GM19328 (cell line): ENCODE results near the gene SELP.
A peak's percentile ranks its signal among the peaks of the same experiment; 100 is the strongest.
"Not testable (repeated sequence)": the region's sequence is repeated elsewhere in the genome, so short reads cannot be mapped to it uniquely, and the experiment has no call there.

ENCODE experiments used
- ATAC-seq: cut with Tn5 transposase; IDR thresholded peaks from one replicate; pipeline ENCODE4 v1.9.1; 2021; ENCODE audit warnings: mild to moderate bottlenecking, moderate library complexity; ENCODE audit not compliant: unreplicated experiment

The SELP gene

DNA sequence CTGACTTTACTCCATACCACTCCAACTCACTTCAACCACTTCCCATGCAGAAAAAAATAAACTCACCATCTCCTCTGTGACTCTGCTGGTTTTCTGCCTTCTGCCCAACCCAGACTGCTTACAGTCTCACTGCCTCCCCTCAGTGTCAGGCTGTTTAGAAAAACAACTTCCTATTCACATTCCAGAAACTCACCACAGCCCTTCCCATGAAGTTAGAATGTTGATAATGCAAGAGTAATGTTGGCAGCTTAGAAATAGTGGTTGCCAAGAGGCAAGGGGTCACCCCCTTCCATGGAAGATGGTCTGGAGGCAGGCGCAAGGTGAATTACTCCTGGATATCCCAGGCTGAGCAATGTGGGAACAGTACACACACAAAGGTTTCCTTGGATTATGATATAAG lies at the start of gene SELP:
SELP (minus strand) TSS at position 119 of the 400 bp plus-strand sequence; CDS start at position 69, 50 bp downstream.
- no peak for ATAC-seq

DNA sequence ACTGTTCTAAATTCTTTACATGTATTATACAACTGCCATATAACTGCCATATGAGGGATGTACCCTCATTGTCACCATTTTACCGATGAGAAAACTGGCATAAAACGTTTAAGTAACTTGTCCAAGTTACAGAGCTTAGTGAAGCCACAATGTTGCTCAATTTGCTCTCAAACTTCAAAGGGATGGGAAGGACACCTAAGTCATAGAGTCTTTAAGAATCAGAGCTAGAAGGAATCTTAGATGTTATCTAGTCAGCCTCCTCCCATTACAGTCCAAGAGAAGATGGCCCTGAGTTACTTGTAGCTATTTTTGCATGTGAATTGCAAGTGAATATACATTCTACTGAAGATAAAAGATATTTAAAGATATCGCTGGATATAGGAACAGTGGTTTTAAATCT lies 49.8 kb upstream of the SELP start:
- no peak for ATAC-seq

GRCh38 chr1:169676001-169676400 lies 46.1 kb upstream of the SELP start:
- ATAC-seq = no peak

- no peak for ATAC-seq
Measured at GRCh38 chr1:169670836-169671235, 40.9 kb upstream of the SELP start.

GRCh38 chr1:169670244-169670643 lies 40.3 kb upstream of the SELP start:
- ATAC-seq = not testable (repeated sequence)

DNA sequence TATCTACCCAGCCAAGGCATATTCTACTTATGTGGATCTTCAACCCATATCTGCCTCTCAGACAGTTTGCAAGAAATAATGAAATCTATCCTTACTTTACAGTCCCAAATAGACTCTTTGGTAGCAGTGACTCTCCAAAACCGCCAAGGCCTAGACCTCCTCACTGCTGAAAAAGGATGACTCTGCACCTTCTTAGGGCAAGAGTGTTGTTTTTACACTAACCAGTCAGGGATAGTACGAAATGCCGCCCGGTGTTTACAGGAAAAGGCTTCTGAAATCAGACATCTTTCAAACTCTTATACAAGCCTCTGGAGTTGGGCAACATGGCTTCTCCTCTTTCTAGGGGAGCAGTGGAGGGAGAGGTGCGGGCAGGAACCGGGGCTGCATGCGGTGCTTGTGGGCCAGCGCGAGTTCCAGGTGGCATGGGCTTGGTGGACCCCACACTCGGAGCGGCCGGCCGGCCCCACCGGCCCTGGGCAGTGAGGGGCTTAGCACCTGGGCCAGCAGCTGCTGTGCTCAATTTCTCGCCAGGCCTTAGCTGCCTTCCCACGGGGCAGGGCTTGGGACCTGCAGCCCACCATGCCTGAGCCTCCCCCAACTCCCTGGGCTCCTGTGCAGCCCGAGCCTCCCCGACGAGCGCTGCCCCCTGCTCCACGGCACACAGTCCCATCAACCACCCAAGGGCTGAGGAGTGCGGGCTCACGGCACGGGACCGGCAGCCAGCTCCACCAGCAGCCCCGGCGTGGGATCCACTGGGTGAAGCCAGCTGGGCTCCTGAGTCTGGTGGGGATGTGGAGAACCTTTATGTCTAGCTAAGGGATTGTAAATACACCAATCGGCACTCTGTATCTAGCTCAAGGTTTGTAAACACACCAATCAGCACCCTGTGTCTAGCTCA lies 38.0 kb upstream of the SELP start:
- ATAC-seq = not testable (repeated sequence)

- ATAC-seq = peak; percentile 55
Measured at GRCh38 chr1:169667227-169667639, 37.3 kb upstream of the SELP start.

- ATAC-seq = not testable (repeated sequence)
Measured at GRCh38 chr1:169662680-169663079, 32.8 kb upstream of the SELP start.

- not testable (repeated sequence) for ATAC-seq
Measured at GRCh38 chr1:169661066-169661465, 31.1 kb upstream of the SELP start.

DNA sequence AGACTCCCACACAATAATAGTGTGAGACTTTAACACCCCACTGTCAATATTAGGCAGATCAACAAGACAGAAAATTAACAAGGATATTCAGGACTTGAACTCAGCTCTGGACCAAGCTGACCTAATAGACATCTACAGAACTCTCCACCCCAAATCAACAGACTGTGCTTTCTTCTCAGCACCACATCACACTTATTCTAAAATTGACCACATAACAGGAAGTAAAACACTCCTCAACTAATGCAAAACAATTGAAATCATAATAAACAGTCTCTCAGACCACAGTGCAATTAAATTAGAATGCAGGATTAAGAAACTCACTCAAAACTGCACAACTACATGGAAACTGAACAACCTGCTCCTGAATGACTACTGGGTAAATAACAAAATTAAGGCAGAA lies 28.9 kb upstream of the SELP start:
- not testable (repeated sequence) for ATAC-seq

- no peak for ATAC-seq
Measured at GRCh38 chr1:169653873-169654272, 23.9 kb upstream of the SELP start.

DNA sequence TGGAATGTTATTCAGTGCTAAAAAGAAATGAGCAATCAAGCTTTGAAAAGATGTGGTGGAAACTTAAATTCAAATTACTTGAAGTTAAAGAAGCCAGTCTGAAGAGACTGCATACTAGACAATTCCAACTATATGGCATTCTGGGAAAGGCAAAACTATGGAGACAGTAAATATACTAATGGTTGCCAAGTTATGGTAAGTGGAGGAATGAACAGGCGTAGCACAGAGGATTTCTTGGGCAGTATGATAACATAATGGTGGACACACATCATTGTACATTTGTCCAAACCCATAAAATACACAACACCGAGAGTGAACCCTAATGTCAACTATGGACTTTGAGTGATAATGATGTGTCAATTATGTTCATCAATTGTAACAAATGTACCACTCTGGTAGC lies 21.1 kb upstream of the SELP start:
- ATAC-seq = no peak

DNA sequence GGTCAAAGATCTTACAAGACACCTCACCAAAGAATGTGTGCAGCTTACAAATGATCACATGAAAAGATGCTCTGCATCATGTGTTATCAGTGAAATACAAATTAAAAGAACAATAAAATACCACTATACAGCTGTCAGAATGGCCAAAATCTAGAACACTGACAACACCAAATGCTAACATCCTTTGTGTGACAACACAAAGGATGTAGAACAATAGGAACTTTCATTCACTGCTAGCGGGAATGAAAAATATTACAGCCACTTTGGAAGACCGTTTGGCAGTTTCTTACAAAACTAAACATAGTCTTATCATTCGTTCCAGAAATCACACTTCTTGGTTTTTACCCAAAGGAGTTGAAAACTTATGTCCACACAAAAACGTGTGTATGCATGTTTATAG lies 20.6 kb upstream of the SELP start:
- ATAC-seq = no peak

DNA sequence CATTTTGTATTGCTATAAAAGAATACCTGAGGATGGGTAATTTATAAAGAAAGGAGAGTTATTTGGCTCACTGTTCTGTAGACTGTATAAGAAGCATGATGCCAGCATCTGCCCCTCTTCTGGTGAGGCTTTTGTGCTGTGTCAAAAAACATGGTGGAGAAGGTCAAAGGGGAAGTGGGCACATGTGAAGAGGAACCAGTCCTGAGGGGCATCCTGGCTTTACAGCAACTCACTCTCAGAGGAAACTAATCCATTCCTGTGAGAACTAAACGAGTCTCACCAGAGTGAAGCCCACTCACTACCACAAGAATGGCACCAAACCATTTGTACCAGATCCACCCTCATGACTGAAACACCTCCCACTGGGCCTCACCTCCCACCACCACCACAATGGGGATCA lies 18.8 kb upstream of the SELP start:
- ATAC-seq = no peak

GRCh38 chr1:169648187-169648586 lies 18.3 kb upstream of the SELP start:
- ATAC-seq = no peak

DNA sequence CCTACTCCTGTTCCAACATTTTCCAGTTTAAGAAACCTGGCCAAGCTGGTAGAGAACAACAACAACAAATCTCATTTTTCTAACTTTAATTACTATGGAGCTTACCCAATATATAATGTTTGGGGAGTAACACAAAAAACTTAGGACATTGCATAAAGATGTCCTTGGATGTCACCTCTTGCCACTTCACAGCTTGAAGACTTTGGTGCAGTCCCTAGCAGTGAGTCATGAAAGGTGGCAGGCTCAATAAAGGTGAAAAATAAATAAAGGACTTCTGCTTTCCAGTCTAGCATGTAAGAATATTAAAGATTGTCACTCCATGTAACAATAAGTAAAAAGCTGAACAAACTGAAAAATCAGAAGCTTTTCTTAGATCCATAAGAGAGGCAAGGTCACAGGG lies 17.6 kb upstream of the SELP start:
- no peak for ATAC-seq

DNA sequence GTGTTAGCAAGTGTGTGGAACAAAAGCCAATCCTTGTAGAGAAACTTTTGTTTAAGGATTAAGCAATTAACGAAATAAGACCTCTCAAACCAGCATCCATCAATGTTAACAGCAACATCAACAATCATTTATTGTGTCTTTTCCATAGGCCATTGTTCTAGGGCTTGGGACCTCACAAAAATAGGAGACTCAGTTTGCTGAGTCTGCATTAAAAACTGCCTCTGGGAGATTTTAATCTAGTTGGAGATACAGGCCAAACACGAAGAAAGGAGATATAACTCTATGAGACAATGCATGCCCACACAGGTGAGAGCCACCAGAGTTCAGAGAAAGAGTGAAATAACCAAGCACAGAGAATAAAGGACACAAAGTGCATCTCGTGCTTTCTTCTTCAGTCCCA lies 14.4 kb upstream of the SELP start:
- ATAC-seq = no peak

DNA sequence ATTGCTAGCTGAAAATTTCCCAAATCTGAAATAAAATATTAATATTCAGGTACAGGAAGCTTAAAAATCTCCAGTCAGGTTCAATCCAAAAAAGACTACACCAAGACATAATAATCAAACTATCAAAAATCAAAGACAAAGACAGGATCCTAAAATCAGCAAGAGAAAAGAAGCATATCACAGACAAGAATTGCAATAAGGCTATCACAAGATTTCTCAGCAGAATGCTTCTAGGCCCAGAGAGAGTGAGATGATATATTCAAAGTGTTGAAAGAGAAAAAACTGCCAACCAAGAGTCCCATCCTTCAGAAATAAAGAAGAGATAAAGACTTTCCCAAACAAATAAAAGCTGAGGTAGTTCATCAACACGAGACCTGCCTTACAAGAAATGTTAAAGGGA lies 5.0 kb upstream of the SELP start:
- ATAC-seq = no peak

- no peak for ATAC-seq
Measured at GRCh38 chr1:169634145-169634544, 4.2 kb upstream of the SELP start.

DNA sequence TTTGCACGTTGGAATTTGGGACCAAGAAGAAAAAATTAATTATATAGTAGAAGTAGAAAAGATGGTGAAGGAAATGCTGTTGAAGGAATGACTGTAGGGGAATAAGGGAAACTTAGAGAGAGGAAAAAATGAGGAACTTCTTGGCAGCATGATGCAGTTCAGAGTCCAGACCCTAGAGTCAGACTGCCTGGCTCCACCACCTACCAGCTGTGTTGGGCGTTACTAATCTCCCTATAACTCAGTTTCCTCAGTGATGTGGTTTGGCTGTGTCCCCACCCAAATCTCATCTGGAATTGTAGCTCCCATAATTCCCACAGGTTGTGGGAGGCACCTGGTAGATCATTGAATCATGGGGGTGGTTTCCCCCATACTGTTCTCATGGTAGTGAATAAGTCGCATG lies 1.3 kb upstream of the SELP start:
- ATAC-seq = no peak

- ATAC-seq = no peak
Measured at GRCh38 chr1:169624912-169625311, 5.0 kb downstream of the SELP start.

DNA sequence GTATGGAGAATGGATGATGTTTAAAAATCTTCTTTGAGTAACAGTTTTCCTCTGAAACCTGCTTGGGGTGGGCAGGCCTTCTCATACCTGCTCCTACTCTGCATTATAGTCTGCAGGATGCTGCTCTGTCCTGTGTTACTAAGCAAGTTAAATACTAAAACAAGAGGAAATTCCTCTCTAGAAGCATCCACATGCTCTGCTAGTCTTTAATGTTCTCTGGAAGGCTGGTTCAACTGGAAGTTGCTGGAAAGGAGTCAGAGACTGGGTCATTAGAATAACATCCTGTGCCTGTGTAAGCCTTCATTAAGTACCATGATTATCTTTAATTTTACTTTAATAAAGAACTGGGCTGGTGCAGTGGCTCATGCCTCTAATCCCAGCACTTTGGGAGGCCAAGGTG lies 5.8 kb downstream of the SELP start:
- no peak for ATAC-seq
